ENCODE measurements around the gene MEGF8. TPM values are rescaled to one million over a fixed set of nuclear protein-coding genes. Genes with fewer than 3 reads are reported as not detected.

The MEGF8 gene
- total and polyA plus RNA-seq, 2 of the 13 experiments (the other 11 are each of a cell fraction or from before 2014, with no cell fraction given): 4.0 to 8.8 TPM

DNA sequence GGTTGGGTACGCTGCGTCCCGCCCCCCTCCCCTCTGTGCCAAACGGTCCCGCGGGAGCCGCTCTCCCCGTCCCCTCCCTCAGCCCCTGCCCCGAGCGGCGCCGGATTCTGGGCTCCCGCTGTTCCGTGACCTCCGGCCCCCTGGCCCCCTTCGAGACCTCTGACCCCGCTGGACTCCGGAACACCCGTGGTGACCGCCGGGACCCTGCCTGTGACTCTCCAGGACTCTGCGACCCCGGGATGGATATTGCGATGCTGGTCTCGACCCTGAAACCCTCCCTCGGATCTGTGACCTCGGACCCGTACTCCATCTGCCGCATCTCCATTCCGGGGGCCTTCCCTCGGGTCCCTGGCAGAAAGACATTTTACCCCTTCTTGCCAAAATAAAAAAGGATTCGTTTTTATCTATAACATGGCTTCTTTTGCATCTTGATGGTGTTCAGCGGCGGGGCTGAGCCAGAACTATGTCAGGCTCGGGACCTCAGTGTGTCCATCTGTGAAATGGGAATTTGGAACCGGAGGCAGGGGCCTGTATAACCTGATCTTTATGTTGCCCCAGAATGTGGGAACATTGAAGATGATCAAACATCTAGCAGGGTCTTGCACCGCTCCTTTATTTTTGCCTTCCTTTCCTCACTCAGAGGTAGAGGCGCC, 654 bp upstream of the MEGF8 start (continued):
- TF ChIP-seq, protein P1, sequence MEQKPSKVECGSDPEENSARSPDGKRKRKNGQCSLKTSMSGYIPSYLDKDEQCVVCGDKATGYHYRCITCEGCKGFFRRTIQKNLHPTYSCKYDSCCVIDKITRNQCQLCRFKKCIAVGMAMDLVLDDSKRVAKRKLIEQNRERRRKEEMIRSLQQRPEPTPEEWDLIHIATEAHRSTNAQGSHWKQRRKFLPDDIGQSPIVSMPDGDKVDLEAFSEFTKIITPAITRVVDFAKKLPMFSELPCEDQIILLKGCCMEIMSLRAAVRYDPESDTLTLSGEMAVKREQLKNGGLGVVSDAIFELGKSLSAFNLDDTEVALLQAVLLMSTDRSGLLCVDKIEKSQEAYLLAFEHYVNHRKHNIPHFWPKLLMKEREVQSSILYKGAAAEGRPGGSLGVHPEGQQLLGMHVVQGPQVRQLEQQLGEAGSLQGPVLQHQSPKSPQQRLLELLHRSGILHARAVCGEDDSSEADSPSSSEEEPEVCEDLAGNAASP (CRISPR knock-in tag; IDR thresholded peaks at IDR 0.05; ENCODE audit: borderline replicate concordance): 0 out of 2 replicates have a peak, but pooled peaks have one; percentile 15
- no peak for TF ChIP-seq ZNF260 (CRISPR knock-in tag; IDR thresholded peaks at IDR 0.05; ENCODE audit: borderline replicate concordance, low read depth)
- 0 out of 2 replicates have a peak, but pooled peaks have one; percentile 10 for TF ChIP-seq ZNF776 (CRISPR knock-in tag; IDR thresholded peaks at IDR 0.05)
- TF ChIP-seq ZNF605 (CRISPR knock-in tag; IDR thresholded peaks at IDR 0.05): no peak; the same call in 1 of the 2 replicates
- TF ChIP-seq EP300 (IDR thresholded peaks at IDR 0.05; ENCODE audit: low read depth in 2 of 2, low read length in 2 of 2): no peak
- peak; percentile 13; the same call in 1 of the 2 replicates for TF ChIP-seq EP300 (CRISPR knock-in tag; IDR thresholded peaks at IDR 0.05; ENCODE audit: borderline replicate concordance)
- no peak for TF ChIP-seq ZNF44 (CRISPR knock-in tag; IDR thresholded peaks at IDR 0.05)
- TF ChIP-seq, protein P2, sequence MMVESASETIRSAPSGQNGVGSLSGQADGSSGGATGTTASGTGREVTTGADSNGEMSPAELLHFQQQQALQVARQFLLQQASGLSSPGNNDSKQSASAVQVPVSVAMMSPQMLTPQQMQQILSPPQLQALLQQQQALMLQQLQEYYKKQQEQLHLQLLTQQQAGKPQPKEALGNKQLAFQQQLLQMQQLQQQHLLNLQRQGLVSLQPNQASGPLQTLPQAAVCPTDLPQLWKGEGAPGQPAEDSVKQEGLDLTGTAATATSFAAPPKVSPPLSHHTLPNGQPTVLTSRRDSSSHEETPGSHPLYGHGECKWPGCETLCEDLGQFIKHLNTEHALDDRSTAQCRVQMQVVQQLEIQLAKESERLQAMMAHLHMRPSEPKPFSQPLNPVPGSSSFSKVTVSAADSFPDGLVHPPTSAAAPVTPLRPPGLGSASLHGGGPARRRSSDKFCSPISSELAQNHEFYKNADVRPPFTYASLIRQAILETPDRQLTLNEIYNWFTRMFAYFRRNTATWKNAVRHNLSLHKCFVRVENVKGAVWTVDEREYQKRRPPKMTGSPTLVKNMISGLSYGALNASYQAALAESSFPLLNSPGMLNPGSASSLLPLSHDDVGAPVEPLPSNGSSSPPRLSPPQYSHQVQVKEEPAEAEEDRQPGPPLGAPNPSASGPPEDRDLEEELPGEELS (CRISPR knock-in tag; IDR thresholded peaks at IDR 0.05): no peak
- no peak for TF ChIP-seq ZNF253 (CRISPR knock-in tag; IDR thresholded peaks at IDR 0.05; ENCODE audit: borderline replicate concordance)
- TF ChIP-seq MEIS1 (CRISPR knock-in tag; IDR thresholded peaks at IDR 0.05; ENCODE audit: borderline replicate concordance): no peak
- no peak for TF ChIP-seq ZNF781 (CRISPR knock-in tag; IDR thresholded peaks at IDR 0.05; ENCODE audit: borderline replicate concordance, not compliant biosample characterization)
- TF ChIP-seq, protein P3, sequence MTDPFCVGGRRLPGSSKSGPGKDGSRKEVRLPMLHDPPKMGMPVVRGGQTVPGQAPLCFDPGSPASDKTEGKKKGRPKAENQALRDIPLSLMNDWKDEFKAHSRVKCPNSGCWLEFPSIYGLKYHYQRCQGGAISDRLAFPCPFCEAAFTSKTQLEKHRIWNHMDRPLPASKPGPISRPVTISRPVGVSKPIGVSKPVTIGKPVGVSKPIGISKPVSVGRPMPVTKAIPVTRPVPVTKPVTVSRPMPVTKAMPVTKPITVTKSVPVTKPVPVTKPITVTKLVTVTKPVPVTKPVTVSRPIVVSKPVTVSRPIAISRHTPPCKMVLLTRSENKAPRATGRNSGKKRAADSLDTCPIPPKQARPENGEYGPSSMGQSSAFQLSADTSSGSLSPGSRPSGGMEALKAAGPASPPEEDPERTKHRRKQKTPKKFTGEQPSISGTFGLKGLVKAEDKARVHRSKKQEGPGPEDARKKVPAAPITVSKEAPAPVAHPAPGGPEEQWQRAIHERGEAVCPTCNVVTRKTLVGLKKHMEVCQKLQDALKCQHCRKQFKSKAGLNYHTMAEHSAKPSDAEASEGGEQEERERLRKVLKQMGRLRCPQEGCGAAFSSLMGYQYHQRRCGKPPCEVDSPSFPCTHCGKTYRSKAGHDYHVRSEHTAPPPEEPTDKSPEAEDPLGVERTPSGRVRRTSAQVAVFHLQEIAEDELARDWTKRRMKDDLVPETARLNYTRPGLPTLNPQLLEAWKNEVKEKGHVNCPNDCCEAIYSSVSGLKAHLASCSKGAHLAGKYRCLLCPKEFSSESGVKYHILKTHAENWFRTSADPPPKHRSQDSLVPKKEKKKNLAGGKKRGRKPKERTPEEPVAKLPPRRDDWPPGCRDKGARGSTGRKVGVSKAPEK (CRISPR knock-in tag; IDR thresholded peaks at IDR 0.05; ENCODE audit: borderline replicate concordance): no peak
- no peak for TF ChIP-seq ZNF772 (CRISPR knock-in tag; IDR thresholded peaks at IDR 0.05)
- TF ChIP-seq ZNF713 (CRISPR knock-in tag; IDR thresholded peaks at IDR 0.05): no peak
- TF ChIP-seq KAT2B (IDR thresholded peaks at IDR 0.05; ENCODE audit: borderline replicate concordance, low read depth, low read length): no peak
- TF ChIP-seq, protein P4, sequence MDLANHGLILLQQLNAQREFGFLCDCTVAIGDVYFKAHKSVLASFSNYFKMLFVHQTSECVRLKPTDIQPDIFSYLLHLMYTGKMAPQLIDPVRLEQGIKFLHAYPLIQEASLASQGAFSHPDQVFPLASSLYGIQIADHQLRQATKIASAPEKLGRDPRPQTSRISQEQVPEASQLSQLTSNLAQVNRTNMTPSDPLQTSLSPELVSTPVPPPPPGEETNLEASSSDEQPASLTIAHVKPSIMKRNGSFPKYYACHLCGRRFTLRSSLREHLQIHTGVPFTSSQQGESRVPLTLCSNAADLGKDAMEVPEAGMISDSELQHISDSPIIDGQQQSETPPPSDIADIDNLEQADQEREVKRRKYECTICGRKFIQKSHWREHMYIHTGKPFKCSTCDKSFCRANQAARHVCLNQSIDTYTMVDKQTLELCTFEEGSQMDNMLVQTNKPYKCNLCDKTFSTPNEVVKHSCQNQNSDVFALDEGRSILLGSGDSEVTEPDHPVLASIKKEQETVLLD (CRISPR knock-in tag; IDR thresholded peaks at IDR 0.05; ENCODE audit: low read depth): peak; percentile 48; the same call in 1 of the 2 replicates
- TF ChIP-seq NR2C2 (CRISPR knock-in tag; IDR thresholded peaks at IDR 0.05; ENCODE audit: borderline replicate concordance): peak; percentile 43; the same call in 1 of the 2 replicates
- no peak for TF ChIP-seq ZNF383 (CRISPR knock-in tag; IDR thresholded peaks at IDR 0.05; ENCODE audit: borderline replicate concordance)
- peak; percentile 33; the same call in 1 of the 2 replicates for TF ChIP-seq SP140L (CRISPR knock-in tag; IDR thresholded peaks at IDR 0.05; ENCODE audit: borderline replicate concordance)
- no peak for TF ChIP-seq SMAD1 (CRISPR knock-in tag; IDR thresholded peaks at IDR 0.05; ENCODE audit: borderline replicate concordance, low read depth)
- TF ChIP-seq FIP1L1 (IDR thresholded peaks at IDR 0.05; ENCODE audit: borderline replicate concordance, insufficient read depth, low read depth, low read length): no peak
